Endothelial cell of umbilical vein (primary cell): ENCODE measurements around the gene METTL16. TPM values are rescaled to one million over a fixed set of nuclear protein-coding genes. Genes with fewer than 3 reads are reported as not detected.

ENCODE experiments used
- BruUV-seq: library from RNA; stranded (reverse); fragments of 400-500 nt; replicated peaks from 2 replicates; lab custom pipeline; 2021; lab: Mats Ljungman, UMichigan
- CTCF ChIA-PET: fragments of 300-600, 350-600 bp; sonication (Branson Sonifier 250); formaldehyde crosslinking; loops from one replicate; lab custom pipeline; 2021; ENCODE audit warnings: antibody characterized with exemption, inconsistent platforms; lab: Charles Lee
- POLR2A ChIA-PET: fragments of 300-600, 350-600 bp; sonication (Branson Sonifier 250); formaldehyde crosslinking; loops from one replicate; lab custom pipeline; 2021; ENCODE audit warnings: antibody characterized with exemption, inconsistent platforms; lab: Charles Lee
- DNase-seq: peaks from one replicate; pipeline ENCODE4 v3.0.0-alpha.2; 2011; ENCODE audit warnings: low read depth, low spot score
- FAIRE-seq: peaks from 2 replicates; lab custom pipeline; 2011; peaks lifted over from hg19 to GRCh38; lab: Jason Lieb, UNC
- H2AFZ ChIP-seq: 2 replicates; pipeline ENCODE4 v1.6.0; 2012; ENCODE audit warnings: low read depth, low read length, control low read depth, inconsistent platforms
- H3K27ac ChIP-seq: 2 replicates; pipeline ENCODE4 v1.5.1; 2011; ENCODE audit warnings: low read depth, mild to moderate bottlenecking, control low read depth, low read length, moderate library complexity; ENCODE audit not compliant: insufficient read depth
- H3K27me3 ChIP-seq, 2 experiments: 2 replicates each; pipeline versions ENCODE4 v1.6.0 to v1.6.1; 2011; ENCODE audit warnings: low read length in 2 of 2, mixed read lengths in 1 of 2; ENCODE audit not compliant: control insufficient read depth in 2 of 2, insufficient read depth in 2 of 2
- H3K36me3 ChIP-seq, 2 experiments: 2 replicates in 1 of 2; 3 replicates in 1 of 2; pipeline ENCODE4 v1.5.1; 2011; ENCODE audit warnings: low read length in 2 of 2, mild to moderate bottlenecking in 1 of 2, moderate library complexity in 1 of 2; ENCODE audit not compliant: control insufficient read depth in 2 of 2, insufficient read depth in 2 of 2; ENCODE audit errors: extremely low read depth in 1 of 2
- H3K4me1 ChIP-seq: 3 replicates; pipeline ENCODE4 v1.5.1; 2011; ENCODE audit warnings: mild to moderate bottlenecking, low read length; ENCODE audit not compliant: control insufficient read depth, insufficient read depth; ENCODE audit errors: extremely low read depth
- H3K4me2 ChIP-seq: 2 replicates; pipeline ENCODE4 v1.6.1; 2011; ENCODE audit warnings: low read length, control low read depth, mixed read lengths; ENCODE audit not compliant: insufficient read depth
- H3K4me3 ChIP-seq, 3 experiments: fragments of 200-600 bp in 1 of 3; sonication (generic), shearing (Covaris generic) in 1 of 3; replicated peaks in 1 of 3; 2 replicates each; pipeline ENCODE4 v1.5.1; 2011 to 2016; ENCODE audit warnings: control low read depth in 3 of 3, low read length in 3 of 3, mild to moderate bottlenecking in 2 of 3, inconsistent platforms in 1 of 3, low read depth in 1 of 3, moderate library complexity in 1 of 3; ENCODE audit not compliant: insufficient read depth in 1 of 3
- H3K79me2 ChIP-seq: 2 replicates; pipeline ENCODE4 v1.6.0; 2012; ENCODE audit warnings: low read length, inconsistent platforms; ENCODE audit not compliant: control insufficient read depth, insufficient read depth
- H3K9ac ChIP-seq: replicated peaks from 2 replicates; pipeline ENCODE3; 2011; ENCODE audit warnings: low read length, control low read depth; ENCODE audit not compliant: insufficient read depth; ENCODE audit errors: extremely low read depth
- H3K9me1 ChIP-seq: replicated peaks from 3 replicates; pipeline ENCODE4 v1.6.0; 2011; ENCODE audit warnings: mild to moderate bottlenecking, low read length; ENCODE audit not compliant: control insufficient read depth, insufficient read depth; ENCODE audit errors: extremely low read depth
- H3K9me3 ChIP-seq: replicated peaks from 2 replicates; pipeline ENCODE4 v1.5.1; 2012; ENCODE audit warnings: low read length, inconsistent platforms; ENCODE audit not compliant: control insufficient read depth, insufficient read depth
- H4K20me1 ChIP-seq: replicated peaks from 2 replicates; pipeline ENCODE3; 2011; ENCODE audit warnings: mild to moderate bottlenecking, low read length; ENCODE audit not compliant: control insufficient read depth, insufficient read depth; ENCODE audit errors: extremely low read depth
- CTCF ChIP-seq, 2 donors: IDR thresholded peaks; 1 replicate in 1 of 2; 2 replicates in 1 of 2; pipeline ENCODE4 v1.5.1; 2011; ENCODE audit warnings: low read length in 2 of 2, mild to moderate bottlenecking in 2 of 2, moderate library complexity in 2 of 2, control low read depth in 1 of 2, inconsistent platforms in 1 of 2, low read depth in 1 of 2; ENCODE audit not compliant: insufficient read depth in 1 of 2; ENCODE audit errors: extremely low read depth in 1 of 2
- EZH2 ChIP-seq: IDR thresholded peaks from 2 replicates; pipeline ENCODE4 v1.6.1; 2012; ENCODE audit warnings: borderline replicate concordance, low read depth, mild to moderate bottlenecking, moderate library complexity, low read length, inconsistent platforms; ENCODE audit not compliant: severe bottlenecking
- FOS ChIP-seq: IDR thresholded peaks from 2 replicates; pipeline ENCODE4 v1.6.1; 2011; ENCODE audit warnings: mild to moderate bottlenecking, low read length, moderate library complexity, borderline replicate concordance; ENCODE audit not compliant: insufficient read depth
- GATA2 ChIP-seq: IDR thresholded peaks from 2 replicates; pipeline ENCODE4 v1.7.0; 2011; ENCODE audit warnings: low read depth, mild to moderate bottlenecking, moderate library complexity, mixed read lengths, low read length; ENCODE audit not compliant: insufficient read length, insufficient read depth
- JUN ChIP-seq: IDR thresholded peaks from 2 replicates; pipeline ENCODE4 v1.6.1; 2011; ENCODE audit warnings: borderline replicate concordance, low read depth; ENCODE audit not compliant: insufficient read length, insufficient read depth
- MAX ChIP-seq: IDR thresholded peaks from 2 replicates; pipeline ENCODE4 v1.6.1; 2011; ENCODE audit not compliant: insufficient read depth, insufficient read length
- MYC ChIP-seq: IDR thresholded peaks from one replicate; pipeline ENCODE4 v1.6.1; 2011; ENCODE audit warnings: mild to moderate bottlenecking, low read depth, low read length
- POLR2A ChIP-seq: IDR thresholded peaks from 2 replicates; pipeline ENCODE4 v1.6.1; 2012; ENCODE audit warnings: low read depth, mild to moderate bottlenecking, control low read depth, low read length
- POLR2AphosphoS5 ChIP-seq: IDR thresholded peaks from 2 replicates; pipeline ENCODE4 v1.6.1; 2012; ENCODE audit warnings: low read depth, mild to moderate bottlenecking, control low read depth, low read length, moderate library complexity; ENCODE audit not compliant: insufficient read depth
- dilution Hi-C: fragments of 300-500 bp; cut with MboI; formaldehyde crosslinking; loops from one replicate; pipeline ENCODE4 v1.15.0; 2019; ENCODE audit warnings: low sequenced_read_pairs; ENCODE audit not compliant: extremely low pct_ligation_motif_present
- intact Hi-C: fragments of 100-400 bp; cut with micrococcal nuclease; formaldehyde crosslinking; loops from one replicate; pipeline ENCODE4 v1.10.0; 2022
- polyA plus RNA-seq, 4 experiments: library from polyadenylated mRNA; depleted of rRNA in 3 of 4; stranded (reverse) in 3 of 4; unstranded in 1 of 4; fragments of >200 nt; gene quantifications; 2 replicates each; pipeline versions ENCODE4 v1.2.1 to v1.2.3, GENCODE V29; 2011 to 2012; ENCODE audit warnings: missing spikeins in 1 of 4
- total RNA-seq: library from RNA; stranded (reverse); gene quantifications from 2 replicates; pipeline ENCODE4 v1.2.3, GENCODE V29; 2021

The METTL16 gene
- total and polyA plus RNA-seq, 2 donors (not counting 3 experiments of a cell fraction or from before 2014, with no cell fraction given): 11.0 to 24.7 TPM

GRCh38 chr17:2393174-2393953, 118.3 kb downstream of the METTL16 start:
- TSS peak; percentile 64 for BruUV-seq
- intact Hi-C loops (loop anchor here (1.0 to 5.0 kb wide), 2 partner anchors 8 to 676 kb away; partner anchors contain the start of gene MNT), dilution Hi-C loops (no loop called here)
- Histone ChIP-seq H3K4me2 (peak overlapping the region; percentile 50), H3K9ac (peak overlapping the region; percentile 91), H3K79me2 (peaks cover 21% of the 10 kb centered on the region), H3K27me3 (no peaks in the 10 kb centered on the region), H3K9me1 (no peaks in the 10 kb centered on the region), H3K4me1 (peaks cover 37% of the 10 kb centered on the region), H2AFZ (peak overlapping the region; percentile 5), H3K36me3 (no peaks in the 10 kb centered on the region), H4K20me1 (no peaks in the 10 kb centered on the region), H3K9me3 (no peaks in the 10 kb centered on the region), H3K4me3 (peak overlapping the region; percentile 3 to 76 (median 29)), H3K27ac (peak overlapping the region; percentile 92)
- ChIA-PET CTCF (interaction anchor here (0.8 to 4.8 kb wide), 7 partner anchors 8 to 23 kb away, joined by 3 to 58 read pairs (median 5); no protein-coding TSS in a partner anchor), POLR2A (interaction anchor here (1.4 kb wide), 1 partner anchor 8 kb away, joined by 10 read pairs; no protein-coding TSS in a partner anchor)
- TF ChIP-seq POLR2A (peak; percentile 45), JUN (no peak), CTCF (IDR thresholded peaks at IDR 0.05; ENCODE audit: extremely low read depth in 1 of 2, insufficient read depth in 1 of 2, low read depth in 1 of 2, low read length in 2 of 2) (no peak), EZH2 (no peak), GATA2 (no peak), MYC (peak; percentile 95), POLR2AphosphoS5 (peak; percentile 75), MAX (peak; percentile 90), FOS (no peak)
- DNase-seq: peak; percentile 91
- no peak for FAIRE-seq
